SK-N-SH (cell line): Measurements from ENCODE around the gene IL2RA. TPM values are rescaled to one million over a fixed set of nuclear protein-coding genes. Genes with fewer than 3 reads are reported as not detected.

Source experiments
- CTCF ChIA-PET: fragments of 300-600, 350-600 bp; formaldehyde crosslinking; extraction: SDS; loops from one replicate; lab custom pipeline; 2021; lab: Yijun Ruan, JAX
- POLR2A ChIA-PET: fragments of 350-600 bp; sonication (Branson Sonifier 250); formaldehyde crosslinking; extraction: SDS; loops from one replicate; lab custom pipeline; 2020; ENCODE audit warnings: antibody characterized with exemption, inconsistent platforms; lab: Yijun Ruan, JAX
- DNase-seq: peaks from one replicate; pipeline ENCODE4 v3.0.0; 2012
- H2AFZ ChIP-seq: fragments of 200-600 bp; sonication (generic); 2 replicates; pipeline ENCODE4 v1.8.1; 2016; ENCODE audit warnings: antibody characterized with exemption, mild to moderate bottlenecking, low read depth
- H3F3A ChIP-seq: fragments of 200-600 bp; sonication (generic); replicated peaks from 2 replicates; pipeline ENCODE3; 2016; ENCODE audit warnings: antibody characterized with exemption, mild to moderate bottlenecking; ENCODE audit not compliant: insufficient read depth
- H3K27ac ChIP-seq, 2 experiments: fragments of 200-500 bp in 1 of 2; fragments of 200-600 bp in 1 of 2; sonication (Bioruptor generic) in 1 of 2; sonication (generic), shearing (Covaris generic) in 1 of 2; 2 replicates each; pipeline versions ENCODE4 v1.5.1 to v1.6.1; 2014 to 2016; ENCODE audit warnings: low read depth in 2 of 2, inconsistent platforms in 1 of 2, low read length in 1 of 2, mild to moderate bottlenecking in 1 of 2, mixed read lengths in 1 of 2
- H3K27me3 ChIP-seq: fragments of 200-600 bp; sonication (generic), shearing (Covaris generic); 2 replicates; pipeline ENCODE4 v1.6.1; 2016; ENCODE audit warnings: mixed run types; ENCODE audit not compliant: insufficient read depth
- H3K36me3 ChIP-seq, 2 experiments: fragments of 200-500 bp in 1 of 2; fragments of 200-600 bp in 1 of 2; sonication (Bioruptor generic) in 1 of 2; sonication (generic) in 1 of 2; replicated peaks in 1 of 2; 2 replicates each; pipeline versions ENCODE3 to v1.5.1; 2014 to 2016; ENCODE audit warnings: low read length in 1 of 2, mild to moderate bottlenecking in 1 of 2; ENCODE audit not compliant: insufficient read depth in 2 of 2, control insufficient read depth in 1 of 2
- H3K4me1 ChIP-seq, 2 experiments: fragments of 200-500 bp in 1 of 2; fragments of 200-600 bp in 1 of 2; sonication (Bioruptor generic) in 1 of 2; sonication (generic), shearing (Covaris generic) in 1 of 2; 2 replicates each; pipeline versions ENCODE4 v1.5.1 to v1.6.1; 2014 to 2016; ENCODE audit warnings: low read depth in 1 of 2, low read length in 1 of 2, mixed run types in 1 of 2; ENCODE audit not compliant: insufficient read depth in 2 of 2, control insufficient read depth in 1 of 2
- H3K4me2 ChIP-seq: fragments of 200-600 bp; sonication (generic), shearing (Covaris generic); 2 replicates; pipeline ENCODE4 v1.6.1; 2017; ENCODE audit warnings: mixed run types
- H3K4me3 ChIP-seq, 2 experiments: fragments of 200-500 bp in 1 of 2; fragments of 200-600 bp in 1 of 2; sonication (Bioruptor generic) in 1 of 2; sonication (generic), shearing (Covaris generic) in 1 of 2; 2 replicates each; pipeline versions ENCODE4 v1.5.1 to v1.8.1; 2014 to 2016; ENCODE audit warnings: low read depth in 2 of 2, inconsistent platforms in 1 of 2, low read length in 1 of 2, mild to moderate bottlenecking in 1 of 2, mixed read lengths in 1 of 2, moderate library complexity in 1 of 2
- H3K79me2 ChIP-seq: fragments of 200-600 bp; sonication (generic); 2 replicates; pipeline ENCODE4 v1.8.1; 2017; ENCODE audit warnings: mild to moderate bottlenecking; ENCODE audit not compliant: insufficient read depth
- H3K9ac ChIP-seq: fragments of 200-600 bp; sonication (generic); 2 replicates; pipeline ENCODE4 v1.6.1; 2017; ENCODE audit warnings: mixed run types
- H3K9me2 ChIP-seq: fragments of 200-600 bp; sonication (generic); 2 replicates; pipeline ENCODE4 v1.6.1; 2017; ENCODE audit warnings: mixed run types
- H3K9me3 ChIP-seq: fragments of 200-600 bp; sonication (generic); 2 replicates; pipeline ENCODE4 v1.6.1; 2017; ENCODE audit warnings: mixed run types, mild to moderate bottlenecking, moderate library complexity
- H4K20me1 ChIP-seq: fragments of 200-600 bp; sonication (generic); 2 replicates; pipeline ENCODE4 v1.6.1; 2017; ENCODE audit warnings: mild to moderate bottlenecking, mixed run types; ENCODE audit not compliant: insufficient read depth
- CHD2 ChIP-seq: fragments of 150-350 bp; IDR thresholded peaks from 2 replicates; pipeline ENCODE4 v1.6.1; 2018; ENCODE audit warnings: low read length; ENCODE audit not compliant: partially characterized antibody
- EP300 ChIP-seq, 2 experiments: IDR thresholded peaks; 2 replicates each; pipeline versions ENCODE4 v1.4.0 to v1.6.1; 2012; ENCODE audit warnings: borderline replicate concordance in 1 of 2, low read depth in 1 of 2, low read length in 1 of 2
- FOXJ3 ChIP-seq: sonication (generic); formaldehyde crosslinking; IDR thresholded peaks from 2 replicates; pipeline ENCODE4 v1.5.1; 2020; ENCODE audit warnings: mild to moderate bottlenecking, missing genetic modification reagents
- MXI1 ChIP-seq: IDR thresholded peaks from 2 replicates; pipeline ENCODE4 v1.6.1; 2012; ENCODE audit warnings: mild to moderate bottlenecking, low read depth, low read length, improper control_type of control experiment
- NFIC ChIP-seq: IDR thresholded peaks from 2 replicates; pipeline ENCODE4 v1.4.0; 2012; ENCODE audit warnings: borderline replicate concordance
- POLR2AphosphoS5 ChIP-seq: IDR thresholded peaks from 2 replicates; pipeline ENCODE4 v1.6.1; 2012; ENCODE audit warnings: low read depth, low read length
- RAD21 ChIP-seq: IDR thresholded peaks from 2 replicates; pipeline ENCODE4 v1.6.1; 2012; ENCODE audit warnings: mild to moderate bottlenecking, low read length
- RCOR1 ChIP-seq: fragments of 150-350 bp; IDR thresholded peaks from 2 replicates; pipeline ENCODE4 v1.6.1; 2017; ENCODE audit warnings: antibody characterized with exemption, low read length
- REST ChIP-seq: IDR thresholded peaks from 2 replicates; pipeline ENCODE4 v1.6.1; 2012; ENCODE audit warnings: mild to moderate bottlenecking, low read depth, low read length, moderate library complexity
- SIN3A ChIP-seq: IDR thresholded peaks from 2 replicates; pipeline ENCODE4 v1.6.1; 2012; ENCODE audit warnings: low read depth, mild to moderate bottlenecking, low read length, moderate library complexity, borderline replicate concordance
- TAF1 ChIP-seq: IDR thresholded peaks from 2 replicates; pipeline ENCODE4 v1.6.1; 2012; ENCODE audit warnings: low read depth, mild to moderate bottlenecking, low read length, moderate library complexity, borderline replicate concordance
- TCF12 ChIP-seq: IDR thresholded peaks from 2 replicates; pipeline ENCODE4 v1.4.0; 2012
- TEAD4 ChIP-seq: IDR thresholded peaks from 2 replicates; pipeline ENCODE4 v1.4.0; 2012; ENCODE audit warnings: mild to moderate bottlenecking, borderline replicate concordance; ENCODE audit not compliant: insufficient read depth
- USF1 ChIP-seq: IDR thresholded peaks from 2 replicates; pipeline ENCODE4 v1.4.0; 2012; ENCODE audit warnings: low read depth, borderline replicate concordance
- USF2 ChIP-seq: fragments of 150-350 bp; IDR thresholded peaks from 2 replicates; pipeline ENCODE4 v1.6.1; 2017; ENCODE audit warnings: antibody characterized with exemption, low read length, low read depth, borderline replicate concordance
- YY1 ChIP-seq: IDR thresholded peaks from 2 replicates; pipeline ENCODE4 v1.4.0; 2012; ENCODE audit warnings: low read depth, mild to moderate bottlenecking
- WGBS: methylation state at CpG from one replicate; pipeline ENCODE4 v1.1.6; 2017; ENCODE audit warnings: low lambda C conversion rate; 5-methylcytosine and 5-hydroxymethylcytosine counted together
- polyA plus RNA-seq, 3 experiments: library from polyadenylated mRNA; depleted of rRNA; stranded (reverse); fragments of >200 nt; gene quantifications; 2 replicates each; pipeline ENCODE4 v1.2.3, GENCODE V29; 2012

The IL2RA gene
- polyA plus RNA-seq, 1 of the 3 experiments (the other 2 are of a cell fraction) = not detected

DNA sequence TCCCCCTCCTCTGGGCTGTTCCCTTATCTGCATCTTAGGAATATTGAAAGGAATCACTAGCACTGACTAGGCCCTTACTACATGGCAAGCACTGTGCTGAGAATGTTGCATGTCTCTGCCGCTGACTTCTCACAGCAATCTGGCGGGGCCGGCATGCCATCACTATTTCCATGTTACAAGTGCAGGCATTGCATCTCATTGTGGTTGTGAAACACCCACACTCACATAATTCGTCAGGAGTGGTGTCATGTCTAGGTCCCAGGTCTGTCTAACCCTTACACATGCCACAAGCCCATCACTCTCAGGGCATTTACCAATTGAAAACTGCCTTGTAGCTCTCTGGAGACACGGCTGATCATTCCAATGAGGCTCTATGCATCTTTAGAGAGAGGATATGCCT is 8.5 kb upstream of the IL2RA start:
- TF ChIP-seq USF1 = no peak
- no peak for TF ChIP-seq TCF12
- TF ChIP-seq FOXJ3 = no peak
- TF ChIP-seq POLR2AphosphoS5 = no peak
- TF ChIP-seq TEAD4 = no peak
- no peak for TF ChIP-seq TAF1
- Histone ChIP-seq H3K9me2 (no peaks in the 10 kb centered on the region), H3K27ac (no peak overlapping the region), H3K4me3 (no peak overlapping the region), H3K9ac (no peak overlapping the region), H3K4me2 (no peak overlapping the region), H2AFZ (no peak overlapping the region), H3F3A (no peaks in the 10 kb centered on the region), H4K20me1 (no peaks in the 10 kb centered on the region), H3K36me3 (no peaks in the 10 kb centered on the region), H3K9me3 (no peaks in the 10 kb centered on the region), H3K27me3 (peaks cover 54% of the 10 kb centered on the region; the same call in 1 of the 2 replicates), H3K79me2 (no peaks in the 10 kb centered on the region), H3K4me1 (no peaks in the 10 kb centered on the region; a peak in 1 of 4 replicates)
- ChIA-PET POLR2A (no interaction called here), CTCF (interaction anchor here (1.1 to 3.5 kb wide), 2 partner anchors 16 to 335 kb away, joined by 3 to 23 read pairs; no protein-coding TSS in a partner anchor)
- 68% methylated on average over 5 of the region's 5 CpGs for WGBS
- no peak for DNase-seq

DNA sequence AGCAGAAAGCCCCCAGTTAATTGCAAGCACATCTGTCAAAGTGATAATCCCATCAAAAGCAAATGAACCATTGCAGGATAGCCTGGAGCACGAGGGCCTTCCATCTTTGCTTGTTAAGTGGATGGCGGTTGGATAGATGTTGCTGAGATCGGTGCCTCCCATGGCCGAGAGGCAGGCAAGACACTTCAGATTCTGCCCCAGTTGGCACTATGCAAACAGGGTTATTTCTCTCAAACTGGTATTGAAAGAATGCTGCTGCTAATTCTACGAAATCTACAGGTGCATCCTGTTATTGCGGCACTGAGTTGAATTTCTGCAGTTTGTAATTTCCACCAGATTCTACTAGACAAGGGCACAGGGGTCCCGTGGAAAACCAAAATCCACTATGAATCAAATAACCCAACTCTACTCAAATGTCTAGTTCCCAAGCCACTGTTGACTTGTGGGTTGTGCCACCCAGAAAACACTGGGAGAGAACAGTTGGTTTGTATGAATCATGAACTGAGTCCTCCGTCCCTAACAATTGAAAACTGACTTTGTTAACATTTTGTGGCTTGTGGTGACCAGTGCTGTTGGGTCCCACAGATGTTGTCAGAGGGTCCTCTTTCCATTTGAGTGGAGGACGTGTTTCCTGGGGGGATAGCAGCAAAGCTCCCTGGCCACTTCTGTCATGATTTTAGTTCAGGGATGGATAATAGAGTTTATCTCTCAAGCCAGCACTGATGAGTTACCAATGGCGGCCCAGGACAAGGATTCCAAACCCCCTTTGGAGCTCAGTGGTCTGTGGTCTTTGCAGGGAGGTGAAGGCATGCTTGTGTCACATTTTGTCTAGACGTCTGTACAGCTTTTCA is 7.1 kb upstream of the IL2RA start:
- H3F3A ChIP-seq = no peaks in the 10 kb centered on the region
- no peaks in the 10 kb centered on the region for H3K9me2 ChIP-seq
- ChIA-PET CTCF (interaction anchor here (1.0 to 1.9 kb wide), 3 partner anchors 17 to 332 kb away, joined by 3 to 8 read pairs (median 4); no protein-coding TSS in a partner anchor), POLR2A (no interaction called here)
- H2AFZ ChIP-seq = no peak overlapping the region
- no peaks in the 10 kb centered on the region for H3K79me2 ChIP-seq
- H4K20me1 ChIP-seq = no peaks in the 10 kb centered on the region
- H3K9ac ChIP-seq = no peak overlapping the region
- H3K4me3 ChIP-seq = no peak overlapping the region
- H3K27ac ChIP-seq = no peak overlapping the region
- no peak overlapping the region for H3K4me2 ChIP-seq
- H3K36me3 ChIP-seq = no peaks in the 10 kb centered on the region
- DNase-seq = no peak
- TF ChIP-seq RCOR1 (no peak), YY1 (no peak), RAD21 (no peak), REST (no peak), TCF12 (no peak), MXI1 (no peak), CHD2 (no peak), EP300 (IDR thresholded peaks at IDR 0.05; ENCODE audit: borderline replicate concordance in 1 of 2, low read depth in 1 of 2, low read length in 1 of 2) (no peak), TEAD4 (no peak), SIN3A (no peak), USF2 (no peak), NFIC (no peak)
- WGBS = 30% methylated on average over 10 of the region's 11 CpGs
- H3K4me1 ChIP-seq = no peaks in the 10 kb centered on the region
- H3K27me3 ChIP-seq = peaks cover 51% of the 10 kb centered on the region; the same call in 1 of the 2 replicates
- H3K9me3 ChIP-seq = no peaks in the 10 kb centered on the region
